Mammary epithelial cell (primary cell): ENCODE measurements around the gene MXRA8.

Experiments
- CTCF ChIP-seq, 2 donors: IDR thresholded peaks in 1 of 2; conservative IDR thresholded peaks in 1 of 2; 2 replicates each; pipeline ENCODE4 v1.5.1; 2011 to 2012; ENCODE audit warnings: inconsistent platforms in 2 of 2, low read length in 2 of 2, mild to moderate bottlenecking in 2 of 2, control low read depth in 1 of 2, low read depth in 1 of 2; ENCODE audit not compliant: insufficient read depth in 1 of 2; ENCODE audit errors: extremely low read depth in 1 of 2
- EZH2 ChIP-seq: IDR thresholded peaks from 2 replicates; pipeline ENCODE4 v1.6.1; 2012; ENCODE audit warnings: low read length, inconsistent platforms, borderline replicate concordance

GRCh38 chr1:1336931-1337792 is 21.2 kb downstream of the MXRA8 start:
- TF ChIP-seq CTCF (conservative IDR thresholded peaks at IDR 0.05 in 1 of 2, IDR thresholded peaks at IDR 0.05 in 1 of 2; ENCODE audit: extremely low read depth in 1 of 2, insufficient read depth in 1 of 2, low read depth in 1 of 2, low read length in 2 of 2): no peak
- no peak for TF ChIP-seq EZH2
